ENCODE data around the gene SEMA4D.
"Not testable (repeated sequence)": the region's sequence is repeated elsewhere in the genome, so short reads cannot be mapped to it uniquely, and the experiment has no call there.

Gene SEMA4D

GRCh38 chr9:89482901-89483361 lies 15.0 kb downstream of the SEMA4D start:
- DNase-seq (ENCODE audit: low spot score), result no peak

DNA sequence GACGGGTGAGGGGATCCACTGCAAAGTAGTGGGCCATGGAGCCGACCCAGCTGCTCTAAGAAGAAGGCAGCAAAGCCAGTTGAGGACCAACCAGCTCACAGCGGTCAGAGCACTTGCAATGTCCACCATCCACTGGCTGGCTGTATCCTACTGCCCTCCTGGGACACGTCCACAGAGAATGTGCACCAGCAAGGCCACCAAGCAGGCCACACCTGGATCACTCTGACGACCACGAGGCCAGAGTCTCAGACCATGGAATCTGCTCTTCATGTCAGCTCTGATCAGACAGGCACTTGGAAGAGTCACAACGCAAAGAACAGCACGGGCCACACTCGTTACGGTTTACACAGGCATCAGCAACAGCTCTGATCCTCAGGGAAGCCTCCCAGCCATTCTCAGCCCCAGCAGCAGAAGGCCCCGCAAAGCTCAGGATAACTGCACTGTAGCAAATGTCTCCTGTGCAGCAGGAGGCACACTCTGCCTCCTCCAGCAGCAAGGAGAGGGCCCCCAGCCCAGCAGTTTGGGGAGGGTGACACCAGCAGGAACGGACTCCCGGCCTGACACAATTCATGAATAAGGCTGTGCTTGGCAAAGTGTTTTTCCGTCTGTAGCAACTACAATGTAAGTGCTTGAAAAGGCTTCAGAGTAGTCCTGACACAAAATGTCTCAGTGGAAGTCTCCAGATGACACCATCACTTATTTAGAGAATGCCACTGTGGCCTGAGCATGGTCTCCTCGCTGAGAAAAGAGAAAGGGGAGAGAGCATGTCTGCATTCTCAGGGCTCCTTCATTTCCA lies 15.7 kb downstream of the SEMA4D start:
- DNase-seq (ENCODE audit: low spot score), result no peak

DNA sequence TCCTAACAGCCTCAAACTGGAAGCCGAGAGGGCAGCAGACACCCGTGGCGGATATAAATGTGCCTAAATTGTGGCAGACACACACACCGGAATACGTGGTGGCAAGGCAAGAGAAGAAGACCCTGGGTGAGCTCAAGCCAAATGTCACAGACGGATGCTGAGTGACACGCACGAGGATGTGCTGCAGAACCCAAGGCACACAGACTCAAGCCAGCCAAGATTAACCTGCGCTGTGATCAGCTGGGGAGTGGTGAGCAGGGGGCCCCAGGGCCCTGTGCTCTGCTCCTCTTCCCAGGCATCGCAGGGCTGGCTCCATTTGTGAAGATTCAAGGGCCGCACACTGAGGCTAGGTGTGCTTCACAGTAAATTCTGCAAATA lies 16.4 kb downstream of the SEMA4D start:
- no peak for DNase-seq (ENCODE audit: low spot score)

GRCh38 chr9:89480825-89481537 lies 16.9 kb downstream of the SEMA4D start:
- no peak for DNase-seq (ENCODE audit: low spot score)

DNA sequence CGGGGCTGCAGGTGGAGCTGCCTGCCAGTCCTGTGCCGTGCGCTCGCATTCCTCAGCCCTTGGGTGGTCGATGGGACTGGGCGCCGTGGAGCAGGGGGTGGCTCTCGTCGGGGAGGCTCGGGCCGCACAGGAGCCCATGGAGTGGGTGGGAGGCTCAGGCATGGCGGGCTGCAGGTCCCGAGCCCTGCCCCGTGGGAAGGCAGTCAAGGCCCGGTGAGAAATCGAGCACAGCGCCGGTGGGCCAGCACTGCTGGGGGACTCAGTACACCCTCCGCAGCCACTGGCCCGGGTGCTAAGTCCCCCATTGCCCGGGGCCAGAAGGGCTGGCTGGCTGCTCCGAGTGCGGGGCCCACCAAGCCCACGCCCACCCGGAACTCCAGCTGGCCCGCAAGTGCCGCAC lies 17.5 kb downstream of the SEMA4D start:
- DNase-seq (ENCODE audit: low spot score), result not testable (repeated sequence)

DNA sequence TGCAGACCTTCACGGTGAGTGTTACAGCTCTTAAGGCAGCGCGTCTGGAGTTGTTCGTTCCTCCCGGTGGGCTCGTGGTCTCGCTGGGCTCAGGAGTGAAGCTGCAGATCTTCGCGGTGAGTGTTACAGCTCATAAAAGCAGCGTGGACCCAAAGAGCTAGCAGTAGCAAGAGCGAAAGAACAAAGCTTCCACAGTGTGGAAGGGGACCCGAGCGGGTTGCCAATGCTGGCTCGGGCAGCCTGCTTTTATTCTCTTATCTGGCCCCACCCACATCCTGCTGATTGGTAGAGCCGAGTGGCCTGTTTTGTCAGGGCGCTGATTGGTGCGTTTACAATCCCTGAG lies 18.3 kb downstream of the SEMA4D start:
- DNase-seq (ENCODE audit: low spot score), result not testable (repeated sequence)

DNA sequence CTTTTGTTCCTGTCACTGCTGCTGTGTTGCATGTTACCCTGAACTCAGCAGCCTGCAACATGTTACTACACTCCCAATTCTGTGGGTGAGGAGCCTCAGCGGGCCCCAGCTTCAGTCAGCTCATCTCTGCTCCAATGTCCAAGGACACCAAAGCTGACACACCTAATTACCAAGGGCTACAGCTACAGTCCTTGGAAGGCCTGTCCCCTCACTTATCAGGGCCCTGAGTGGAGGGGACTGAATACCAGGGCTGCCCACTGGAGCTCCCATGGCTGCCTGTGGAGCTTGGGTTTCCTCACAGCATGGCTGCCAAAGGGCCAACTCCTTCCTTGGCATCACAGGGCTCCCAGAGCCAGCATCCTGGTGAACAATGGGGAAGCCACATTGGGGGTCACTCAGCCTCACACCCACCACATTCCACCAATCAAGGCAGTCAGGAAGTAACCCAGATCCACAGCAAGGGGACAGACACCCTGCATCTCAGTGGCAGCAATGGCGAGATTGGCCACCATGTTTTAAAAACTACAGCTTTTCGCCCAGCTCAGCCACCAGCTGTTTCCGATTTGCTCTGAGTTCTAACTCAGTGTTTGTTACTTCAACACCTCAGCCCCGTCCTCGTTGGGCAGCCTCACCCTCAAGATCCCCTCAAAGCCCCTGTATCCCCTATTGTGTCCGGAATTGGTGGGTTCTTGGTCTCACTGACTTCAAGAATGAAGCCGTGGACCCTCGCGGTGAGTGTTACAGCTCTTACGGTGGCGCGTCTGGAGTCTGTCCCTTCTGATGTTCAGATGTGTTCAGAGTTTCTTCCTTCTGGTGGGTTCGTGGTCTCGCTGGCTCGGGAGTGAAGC lies 18.9 kb downstream of the SEMA4D start:
- no peak for DNase-seq (ENCODE audit: low spot score)

GRCh38 chr9:89477811-89478630 lies 19.9 kb downstream of the SEMA4D start:
- peak; percentile 78 for DNase-seq (ENCODE audit: low spot score)

DNA sequence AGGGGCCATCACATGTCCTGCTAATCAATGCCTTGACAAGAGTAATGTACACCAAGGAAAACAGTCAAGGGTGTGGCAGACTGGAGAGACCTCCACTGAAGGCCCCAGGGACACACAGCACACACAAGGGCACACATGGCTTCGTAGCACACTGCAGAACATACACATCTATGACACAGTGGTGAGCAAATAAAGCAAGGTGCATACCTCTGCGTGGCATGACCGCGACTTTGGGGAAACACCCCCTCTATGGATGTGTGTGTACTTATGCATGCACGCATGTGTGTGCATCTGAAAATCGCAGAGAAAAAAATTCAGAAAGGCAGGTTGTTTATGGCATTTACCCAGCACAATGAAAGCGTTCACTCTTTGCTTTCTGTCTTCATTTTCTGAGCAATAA lies 20.5 kb downstream of the SEMA4D start:
- DNase-seq (ENCODE audit: low spot score), result no peak

GRCh38 chr9:89476546-89476945 lies 21.4 kb downstream of the SEMA4D start:
- no peak for DNase-seq (ENCODE audit: low spot score)

DNA sequence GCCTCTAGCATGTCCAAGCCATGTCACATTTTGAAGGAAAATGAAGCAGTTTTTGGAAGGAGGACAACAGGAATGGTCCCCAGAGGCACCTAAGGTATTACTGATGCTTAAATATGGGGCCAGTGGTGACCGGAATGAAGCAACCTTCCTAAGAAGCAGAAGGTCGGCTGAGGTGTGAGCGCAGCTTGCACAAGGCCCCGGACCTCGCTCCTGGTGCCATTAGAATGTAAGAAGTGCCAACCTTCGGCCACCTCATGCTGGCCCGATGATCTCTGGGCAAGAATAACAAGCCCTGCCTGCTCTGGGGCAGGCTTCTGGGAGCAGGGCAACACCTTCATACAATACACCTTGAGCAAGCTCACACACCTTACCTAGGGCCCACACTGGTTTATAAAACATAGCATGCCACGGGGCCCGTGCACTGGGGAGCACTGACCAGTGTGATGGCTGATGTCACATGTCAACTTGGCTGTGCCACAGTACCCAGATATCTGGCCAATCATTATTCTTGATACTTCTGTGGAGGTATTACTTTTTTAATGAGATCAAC lies 21.9 kb downstream of the SEMA4D start:
- no peak for DNase-seq (ENCODE audit: low spot score)

DNA sequence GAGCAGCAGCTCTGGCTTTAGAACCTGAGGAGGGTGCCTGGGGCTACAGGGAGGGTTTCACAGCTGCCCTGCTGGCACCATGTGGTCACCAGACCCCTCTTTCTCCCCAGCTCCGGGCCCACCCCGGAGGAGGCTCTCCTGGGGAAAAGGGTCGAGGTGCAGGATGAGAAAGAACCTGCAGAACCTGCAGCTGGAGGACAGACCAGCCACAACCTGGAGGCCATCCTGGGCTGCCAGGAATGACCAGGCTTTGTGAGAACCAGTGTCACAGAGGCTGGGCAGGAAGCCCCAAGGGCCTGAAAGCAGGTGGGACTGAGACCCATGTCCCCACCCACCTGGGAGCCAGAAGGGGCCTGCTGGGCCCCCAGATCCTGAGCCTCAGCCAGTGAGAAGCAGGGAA lies 23.0 kb downstream of the SEMA4D start:
- no peak for DNase-seq (ENCODE audit: low spot score)

- no peak for DNase-seq (ENCODE audit: low spot score)
These were observed 24.0 kb downstream of the SEMA4D start for GRCh38 chr9:89473762-89474469.

DNA sequence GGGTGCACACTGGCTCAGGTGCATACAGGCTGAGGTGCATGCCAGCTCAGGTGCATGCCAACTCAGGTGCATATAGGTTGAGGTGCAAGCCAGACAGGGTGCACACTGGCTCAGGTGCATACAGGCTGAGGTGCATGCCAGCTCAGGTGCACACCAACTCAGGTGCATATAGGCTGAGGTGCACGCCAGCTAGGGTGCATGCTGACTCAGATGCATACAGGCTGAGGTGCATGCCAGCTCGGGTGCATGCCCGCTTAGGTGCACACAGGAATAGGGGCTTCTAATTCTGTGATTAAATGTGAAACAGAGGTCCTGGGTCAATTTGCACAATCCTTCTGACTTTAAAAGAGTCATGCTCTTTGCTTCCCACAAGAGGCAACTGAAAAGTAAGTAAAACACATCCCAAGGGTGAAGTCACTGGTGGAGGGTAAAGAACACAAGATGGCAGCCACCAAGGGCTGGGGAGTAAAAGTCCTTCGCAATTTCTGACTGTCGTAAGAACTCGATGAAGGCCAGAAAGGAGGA lies 26.1 kb downstream of the SEMA4D start:
- not testable (repeated sequence) for DNase-seq (ENCODE audit: low spot score)

GRCh38 chr9:89471390-89471789 lies 26.5 kb downstream of the SEMA4D start:
- no peak for DNase-seq (ENCODE audit: low spot score)

GRCh38 chr9:89470224-89470839 lies 27.6 kb downstream of the SEMA4D start:
- DNase-seq (ENCODE audit: low spot score), result no peak

DNA sequence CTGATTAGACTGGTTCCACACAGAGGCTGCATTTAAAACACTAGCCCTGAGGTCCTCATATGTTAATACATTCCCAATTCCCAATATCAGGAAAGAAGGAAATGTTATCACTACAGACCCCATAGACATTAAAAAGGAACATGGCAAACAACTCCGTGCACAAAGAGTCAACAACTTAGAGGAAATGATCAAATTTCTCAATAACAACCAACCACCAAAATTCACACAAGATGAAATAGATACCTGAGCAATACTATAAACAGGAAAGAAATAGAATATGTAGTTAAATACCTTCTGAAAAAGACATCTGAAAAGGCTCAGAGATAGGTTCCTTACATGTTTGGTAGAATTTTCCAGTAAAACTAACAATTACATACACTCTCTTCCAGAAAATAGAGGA lies 28.9 kb downstream of the SEMA4D start:
- DNase-seq (ENCODE audit: low spot score), result no peak

GRCh38 chr9:89468281-89468960 lies 29.5 kb downstream of the SEMA4D start:
- DNase-seq (ENCODE audit: low spot score), result no peak

GRCh38 chr9:89467278-89467625 lies 30.7 kb downstream of the SEMA4D start:
- no peak for DNase-seq (ENCODE audit: low spot score)

Data from kidney tubule cell (primary cell).